ENCODE data around the gene FOXA1.
"Not testable (repeated sequence)": the region's sequence is repeated elsewhere in the genome, so short reads cannot be mapped to it uniquely, and the experiment has no call there.

Gene FOXA1

DNA sequence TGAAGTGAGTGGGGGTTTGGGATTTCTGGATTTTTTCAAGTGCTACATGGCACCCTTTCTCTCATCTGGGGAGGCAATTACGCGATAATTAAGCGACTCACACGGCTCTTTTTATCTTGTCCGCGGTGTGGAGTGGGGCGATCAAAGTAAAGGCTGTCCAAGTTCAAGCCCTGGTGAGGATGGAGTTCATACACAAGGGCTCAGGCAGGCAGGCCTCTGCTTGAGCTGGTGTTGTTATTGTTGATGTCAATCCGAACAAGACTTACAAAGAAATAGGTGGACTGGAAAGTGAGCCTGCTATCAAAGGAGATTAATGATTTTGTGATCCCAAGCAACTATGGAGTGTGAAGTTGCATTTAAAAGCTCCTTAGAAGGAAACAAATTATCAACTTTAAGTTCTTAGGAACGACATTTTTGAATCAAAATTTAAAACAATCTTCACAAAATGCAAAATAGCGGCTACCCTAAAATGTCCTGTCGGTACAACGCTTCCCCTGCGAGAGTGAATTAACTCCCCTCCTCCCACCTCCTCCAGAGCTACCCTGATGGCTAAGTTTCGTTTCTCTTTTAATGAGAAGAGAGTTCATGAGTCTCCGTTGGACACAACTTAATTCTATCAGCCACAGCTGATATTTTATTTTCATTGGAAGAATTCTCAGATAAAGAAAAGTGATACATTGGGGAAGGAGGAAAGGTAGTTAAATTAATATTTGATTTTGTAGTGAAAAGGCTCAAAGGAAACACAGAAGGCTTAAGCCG is 5.9 kb downstream of the FOXA1 start:
- no peak for FAIRE-seq

DNA sequence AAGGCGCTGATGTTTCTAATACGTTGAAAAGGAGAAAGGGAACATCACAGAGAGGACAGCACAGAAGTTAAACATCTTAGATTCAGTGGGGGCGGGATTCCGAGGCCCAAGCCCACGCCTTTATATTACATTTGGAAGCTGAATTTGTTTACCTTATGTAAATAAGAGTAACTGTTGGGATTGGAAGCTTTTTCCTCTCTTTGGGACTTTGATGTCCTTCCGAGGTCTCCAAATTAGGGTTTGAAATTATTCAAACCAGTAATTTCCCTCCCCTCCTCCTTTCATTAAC is 6.4 kb downstream of the FOXA1 start:
- no peak for FAIRE-seq

DNA sequence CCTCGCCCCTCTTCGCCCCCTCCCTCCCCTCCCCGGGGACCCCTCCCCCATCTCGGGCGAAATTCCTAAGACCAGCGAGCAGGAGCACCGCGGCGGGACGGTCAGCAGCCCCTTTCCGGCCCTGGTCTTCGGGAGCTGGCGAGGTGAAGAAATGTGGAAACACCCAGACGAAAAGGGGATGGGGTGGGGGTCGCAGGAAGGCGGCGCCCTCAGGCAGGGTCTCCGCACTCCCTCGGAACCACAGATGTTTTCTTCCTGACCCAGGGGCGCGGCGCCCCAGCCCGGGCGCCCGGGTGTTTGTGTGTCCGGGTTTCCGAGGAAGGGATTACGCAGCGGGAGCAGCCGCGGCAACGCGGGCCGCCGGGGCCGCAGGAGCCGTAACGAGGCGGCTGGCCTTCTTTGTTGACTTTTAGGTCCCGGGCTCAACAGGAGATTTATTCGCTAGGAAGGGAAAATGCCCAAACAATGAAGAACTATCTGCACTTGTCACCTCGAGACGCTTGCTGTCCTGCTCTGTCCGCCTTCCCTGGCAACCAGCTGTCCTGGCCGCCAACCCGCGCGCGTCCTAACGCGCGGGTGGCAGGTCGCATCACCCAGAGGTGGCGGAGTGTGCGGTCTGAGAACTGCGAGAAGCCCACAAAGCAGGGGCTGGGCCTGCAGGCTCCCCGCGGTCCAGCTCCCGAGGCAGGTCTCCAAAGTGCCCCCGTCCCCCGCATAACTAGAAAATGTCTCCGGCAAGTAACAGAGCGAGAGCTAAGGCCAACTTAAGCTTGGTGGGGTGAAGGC is 7.0 kb downstream of the FOXA1 start:
- FAIRE-seq: no peak

DNA sequence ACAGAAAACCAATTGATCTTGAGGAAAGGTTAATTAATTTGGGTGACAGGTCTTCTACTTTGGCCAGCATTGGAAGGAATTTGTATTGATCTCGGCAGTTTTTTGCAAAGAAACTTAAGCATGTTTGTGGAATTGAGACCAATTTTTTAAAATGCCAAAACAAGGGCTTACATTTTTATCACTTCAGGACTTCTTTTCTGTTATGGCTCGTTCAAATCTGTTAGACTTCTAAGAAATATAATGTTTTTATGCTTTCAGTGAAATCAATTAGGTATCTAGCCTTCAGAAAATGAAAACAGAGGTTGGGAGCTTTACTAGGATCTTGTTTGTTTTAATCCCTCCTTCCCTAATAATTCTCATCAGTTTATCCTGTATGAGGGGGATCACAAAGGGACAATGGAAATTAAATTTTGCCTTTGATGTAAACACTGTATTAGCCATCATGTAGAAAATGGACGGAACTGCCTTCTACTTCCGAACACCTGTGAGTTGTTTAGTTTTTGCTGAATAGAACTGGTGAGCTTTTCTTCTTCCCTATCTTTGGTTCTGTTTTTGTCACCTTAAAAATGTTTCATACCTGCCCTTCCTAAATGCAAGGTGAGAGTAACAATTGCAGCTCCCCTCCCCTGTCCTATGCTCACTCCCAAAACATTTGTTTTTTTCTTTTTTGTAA is 7.8 kb downstream of the FOXA1 start:
- FAIRE-seq: no peak

DNA sequence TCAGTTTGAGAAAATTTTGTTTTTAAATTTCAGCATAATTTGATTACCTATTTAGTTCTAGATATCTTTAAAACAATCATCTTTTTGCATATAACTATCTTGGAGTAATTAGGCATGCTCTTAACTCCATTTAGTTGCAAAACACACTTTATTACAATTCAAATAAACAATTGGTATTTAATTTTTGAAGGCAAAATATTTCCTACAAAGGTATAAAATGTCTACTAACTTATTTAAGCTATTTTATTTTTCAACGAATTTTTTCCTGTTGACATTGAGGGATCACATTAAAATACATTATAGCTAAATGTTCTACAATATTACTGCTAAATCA is 8.3 kb downstream of the FOXA1 start:
- FAIRE-seq: no peak

DNA sequence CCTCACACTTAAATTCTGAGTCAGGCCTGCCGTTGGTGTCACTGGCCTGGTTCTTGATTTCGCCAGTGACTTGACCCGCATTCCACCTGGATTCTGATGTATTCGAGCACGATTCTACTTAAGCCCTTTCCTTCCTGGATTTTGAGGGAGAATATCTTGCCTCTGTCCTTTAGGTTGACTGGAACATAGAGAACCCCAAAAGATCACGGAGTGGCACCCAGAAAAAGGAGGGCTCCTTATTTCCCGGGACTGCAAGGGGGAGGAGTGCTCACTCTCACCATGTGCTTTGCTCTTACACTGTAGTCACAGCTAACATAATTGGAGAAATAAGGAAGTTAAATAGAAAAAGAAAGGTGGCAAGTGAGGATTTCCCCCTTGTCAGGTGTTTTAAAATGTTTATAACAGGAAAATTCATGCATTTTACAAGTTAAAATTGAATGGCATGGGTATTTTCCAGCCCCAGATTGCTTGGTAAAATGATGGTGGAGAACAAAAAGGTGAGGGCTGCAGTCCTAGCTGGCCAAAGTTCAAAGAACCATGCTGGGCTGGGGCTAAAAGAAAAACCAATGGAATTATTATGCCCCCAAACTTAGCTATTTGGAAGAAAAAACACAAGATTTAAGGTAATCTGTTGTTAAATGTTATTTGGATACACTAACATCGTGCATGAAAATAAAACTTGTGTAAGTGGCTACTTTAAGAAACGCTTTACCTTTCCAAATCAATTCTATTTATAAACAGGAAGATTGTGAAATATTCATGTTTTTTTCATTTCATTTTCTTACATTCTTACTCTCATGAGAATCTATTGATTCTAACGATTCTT is 8.9 kb downstream of the FOXA1 start:
- peak; percentile 21 for FAIRE-seq

DNA sequence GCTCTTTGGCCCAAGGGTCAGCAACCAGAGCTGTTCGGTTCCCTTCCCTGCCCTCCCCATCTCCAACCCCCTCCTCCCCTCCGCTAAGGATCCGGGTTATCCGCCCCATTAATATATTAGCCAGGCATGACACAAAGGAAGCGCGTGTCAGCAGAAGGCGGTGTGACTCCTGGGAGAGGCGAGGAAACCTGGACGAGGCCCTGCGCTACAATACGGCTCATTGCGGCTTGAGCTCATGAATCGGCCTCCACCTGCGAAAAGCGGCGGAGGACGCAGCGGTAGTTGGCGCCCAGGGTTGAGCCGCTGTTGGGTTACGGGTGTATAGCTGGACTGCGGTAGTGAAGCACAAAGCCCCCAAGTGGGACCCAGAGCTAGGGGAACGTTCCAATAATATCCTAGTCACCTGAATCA is 9.9 kb downstream of the FOXA1 start:
- FAIRE-seq: no peak

DNA sequence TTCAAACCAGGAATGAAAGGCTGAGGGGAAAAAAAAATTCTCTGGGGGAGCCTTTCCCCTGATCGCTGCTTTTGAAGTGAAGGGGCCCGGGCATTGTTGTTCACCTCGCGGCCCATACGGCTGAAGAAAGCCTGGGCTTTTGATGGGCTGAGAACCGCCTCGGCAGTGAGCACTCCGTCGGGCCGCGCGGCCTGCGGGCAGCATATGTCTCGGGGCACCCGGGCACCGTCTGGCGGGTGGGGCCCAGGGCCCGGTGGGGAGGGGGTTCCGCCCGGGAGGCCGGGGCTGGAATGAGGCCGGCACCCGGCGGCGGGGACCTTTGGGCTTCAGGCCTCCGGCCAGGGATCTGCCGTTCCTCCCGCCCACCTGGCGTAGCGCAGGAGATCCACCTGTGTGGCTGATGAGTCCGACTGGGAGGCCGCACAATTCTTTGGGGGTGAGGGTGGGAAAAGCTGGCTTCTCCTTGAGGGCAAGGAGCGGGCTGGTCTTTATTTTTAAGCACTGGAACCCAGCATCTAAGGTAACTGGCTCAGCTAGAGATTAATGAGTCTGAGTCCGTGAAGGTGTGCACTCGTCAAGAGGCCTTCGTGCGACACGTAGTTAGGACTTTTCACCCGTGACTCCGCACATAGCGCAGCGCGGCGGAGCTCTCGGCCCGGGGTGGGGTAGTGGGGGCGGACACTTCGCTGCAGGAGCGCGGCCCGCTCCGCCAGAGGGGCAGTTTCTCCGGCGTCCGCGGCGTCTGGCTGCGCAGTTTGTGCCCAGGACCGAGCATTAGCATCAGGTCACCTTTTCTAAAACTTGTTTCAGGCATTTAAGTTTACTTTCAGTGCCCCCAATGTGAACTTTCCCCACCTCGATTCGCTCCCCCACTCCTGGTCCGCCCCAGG is 10.6 kb downstream of the FOXA1 start:
- FAIRE-seq: no peak

DNA sequence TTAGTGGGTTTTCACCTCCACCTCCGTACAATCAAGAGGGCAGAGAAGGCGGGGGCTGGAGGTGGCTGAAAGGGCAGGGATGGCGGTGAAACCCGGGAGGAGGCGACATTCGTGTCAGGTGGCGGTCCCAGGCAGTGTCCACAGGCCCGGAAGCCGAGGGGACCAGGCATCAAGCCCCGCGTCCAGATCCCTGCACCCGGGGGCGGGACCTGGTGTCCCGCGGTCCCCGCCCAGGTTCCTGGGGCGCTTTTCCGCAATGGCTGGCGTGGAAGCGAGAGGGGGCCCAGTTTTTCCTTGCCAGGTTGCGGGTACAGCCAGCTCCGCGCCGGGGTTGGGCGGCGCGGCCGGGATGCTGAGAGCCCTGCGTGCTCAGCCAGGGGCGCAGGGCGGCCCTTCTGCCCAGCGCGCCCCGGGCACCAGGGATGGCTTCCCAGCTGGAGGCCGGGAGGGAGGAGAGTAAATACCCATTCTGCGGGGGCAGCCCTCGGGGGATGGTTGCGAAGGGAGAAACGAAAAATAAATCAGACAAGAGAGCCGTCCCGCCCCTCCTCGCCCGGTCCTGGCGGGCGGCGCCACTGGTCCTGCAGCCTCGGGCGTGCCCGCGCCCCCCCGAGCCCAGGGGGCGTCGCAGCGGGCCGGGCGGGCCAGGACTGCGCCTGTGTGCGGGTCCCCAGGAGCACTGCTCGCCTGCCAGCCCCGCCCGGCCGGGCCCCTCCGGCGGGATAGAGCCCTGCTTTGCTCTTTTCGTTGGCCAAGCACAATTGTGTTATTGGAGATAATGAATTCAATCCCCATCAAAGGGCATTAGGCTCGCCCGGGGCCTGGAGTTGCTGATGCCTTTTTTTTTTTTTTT is 11.5 kb downstream of the FOXA1 start:
- no peak for FAIRE-seq

DNA sequence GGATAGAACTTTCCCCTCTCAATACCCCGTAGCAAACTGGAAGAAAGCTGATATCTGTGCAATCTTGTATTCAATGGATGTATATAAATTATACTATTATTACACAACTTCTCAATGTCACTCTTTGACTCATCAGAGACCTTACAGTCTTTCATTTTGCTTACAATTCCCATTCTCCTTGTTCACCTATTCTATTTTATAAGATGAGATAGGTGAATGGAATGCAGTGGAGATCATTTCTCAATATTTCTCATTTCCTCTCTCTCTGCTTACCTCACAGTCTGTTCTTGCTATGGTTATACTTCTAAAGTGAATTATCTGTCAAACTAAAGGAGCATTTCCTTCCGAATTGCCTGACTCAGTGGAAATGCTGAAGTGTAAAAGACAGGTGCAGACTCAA is 14.9 kb downstream of the FOXA1 start:
- no peak for FAIRE-seq

DNA sequence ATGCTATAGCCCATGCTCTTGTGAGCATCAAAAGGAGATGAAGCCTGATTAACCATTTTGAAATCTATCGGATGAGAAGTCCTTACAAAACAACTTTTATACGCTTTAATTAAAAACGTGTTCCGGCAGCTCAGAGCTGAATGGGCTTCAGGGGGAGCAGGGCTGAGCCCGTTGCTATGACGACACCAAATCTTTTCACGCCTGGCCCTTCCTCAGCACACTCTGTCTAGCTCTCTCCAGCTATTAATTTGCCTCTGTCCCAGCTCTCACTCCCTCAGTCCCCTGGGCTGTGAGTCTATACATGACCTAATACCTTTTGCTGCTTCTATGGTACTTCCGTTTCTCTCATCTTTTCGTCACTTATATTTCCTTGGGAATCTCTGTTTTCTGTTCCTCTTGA is 15.8 kb downstream of the FOXA1 start:
- FAIRE-seq: no peak

DNA sequence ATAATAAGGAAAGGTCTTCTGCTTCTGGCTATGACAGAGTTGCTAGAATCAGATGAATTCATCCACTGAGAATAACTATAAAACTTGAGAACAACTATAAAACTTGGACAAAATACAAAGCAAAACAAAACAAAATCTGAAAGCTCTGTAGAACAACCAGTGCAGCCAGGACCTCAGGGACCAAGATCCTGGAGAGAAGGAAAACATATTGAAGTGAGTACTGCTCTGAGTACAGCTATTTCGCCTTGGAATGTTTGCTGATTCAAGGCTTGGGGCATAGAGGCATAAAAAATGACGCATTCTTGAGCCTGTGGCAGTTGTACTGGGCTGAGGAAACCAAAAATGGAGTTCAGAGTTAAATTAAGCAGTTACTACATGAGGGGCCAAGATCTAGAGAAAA is 21.7 kb downstream of the FOXA1 start:
- FAIRE-seq: no peak

DNA sequence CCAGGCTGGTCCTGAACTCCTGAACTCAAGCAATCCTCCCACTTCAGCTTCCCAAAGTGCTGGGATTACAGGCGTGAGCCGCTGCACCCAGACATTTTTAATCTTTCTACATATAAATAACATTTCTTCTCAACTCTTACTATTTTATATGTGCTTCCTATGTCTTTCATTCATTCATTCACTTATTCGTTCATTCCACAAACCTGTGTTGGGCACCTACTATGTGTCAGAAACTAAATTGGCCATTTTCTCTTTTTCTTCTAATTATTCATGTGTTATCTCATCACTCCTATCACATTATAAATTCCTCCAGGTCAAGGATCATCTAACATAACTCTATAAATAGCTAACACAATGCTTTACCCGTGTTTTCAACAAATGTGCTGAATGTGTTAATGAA is 23.7 kb downstream of the FOXA1 start:
- FAIRE-seq: no peak

DNA sequence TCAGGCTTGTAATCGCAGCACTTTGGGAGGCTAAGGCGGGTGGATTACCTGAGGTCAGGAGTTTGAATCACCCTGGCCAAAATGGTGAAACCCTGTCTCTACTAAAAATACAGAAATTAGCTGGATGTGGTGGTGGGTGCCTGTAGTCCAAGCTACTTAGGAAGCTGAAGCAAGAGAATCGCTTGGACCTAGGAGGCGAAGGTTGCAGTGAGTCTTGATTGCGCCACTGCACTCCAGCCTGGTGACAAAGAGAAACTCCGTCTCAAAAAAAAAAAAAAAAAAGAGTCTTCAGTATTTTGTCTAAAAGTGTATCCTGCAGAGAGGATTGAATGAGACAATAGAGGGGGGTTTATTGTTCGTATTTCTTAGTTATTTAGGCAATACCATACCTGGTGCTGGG is 25.3 kb downstream of the FOXA1 start:
- no peak for FAIRE-seq

DNA sequence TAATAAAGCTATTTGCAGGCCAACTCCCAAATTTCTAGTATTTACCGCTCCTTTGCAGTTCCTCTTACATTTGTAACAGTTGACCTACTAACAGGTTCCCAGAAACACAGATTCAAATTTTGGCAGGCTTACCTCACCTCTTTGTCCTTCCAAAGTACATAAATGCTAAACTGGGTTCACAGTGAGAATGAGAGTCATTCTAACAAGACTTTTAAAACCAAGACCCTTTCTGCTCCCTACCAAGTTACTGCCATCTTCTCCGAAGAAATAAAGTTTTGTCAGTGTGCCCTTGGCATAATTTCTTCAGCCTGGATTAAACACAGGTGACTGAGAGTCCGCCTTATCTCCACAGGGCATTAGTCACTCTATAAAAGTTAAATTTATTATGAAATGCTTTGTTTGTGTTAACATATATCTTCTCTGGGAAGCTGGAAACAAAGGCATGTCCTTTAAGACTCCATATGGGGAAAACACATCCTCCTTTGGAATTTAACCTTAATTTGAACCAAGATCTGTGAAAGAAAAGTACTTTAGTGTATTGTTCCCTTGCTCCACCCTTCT is 28.2 kb downstream of the FOXA1 start:
- FAIRE-seq: no peak

DNA sequence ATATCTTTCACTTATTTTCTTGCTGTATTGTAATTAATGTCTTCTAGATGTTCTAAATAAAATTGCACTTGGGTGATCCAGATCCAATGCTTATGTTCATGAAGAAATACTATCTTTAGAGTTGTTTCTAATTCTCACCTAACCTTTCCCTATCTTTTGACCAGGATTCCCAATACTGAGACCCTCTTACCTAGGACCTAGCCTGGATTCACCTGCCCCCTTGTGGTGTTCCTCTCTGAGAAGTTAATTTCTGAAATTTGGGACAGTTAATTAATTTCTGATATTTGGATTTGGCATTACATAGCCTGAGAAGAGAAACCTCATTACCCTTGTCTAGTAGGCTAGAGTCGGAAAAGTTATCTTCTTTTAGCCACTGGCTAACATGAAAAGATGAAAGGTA is 29.5 kb downstream of the FOXA1 start:
- FAIRE-seq: no peak

DNA sequence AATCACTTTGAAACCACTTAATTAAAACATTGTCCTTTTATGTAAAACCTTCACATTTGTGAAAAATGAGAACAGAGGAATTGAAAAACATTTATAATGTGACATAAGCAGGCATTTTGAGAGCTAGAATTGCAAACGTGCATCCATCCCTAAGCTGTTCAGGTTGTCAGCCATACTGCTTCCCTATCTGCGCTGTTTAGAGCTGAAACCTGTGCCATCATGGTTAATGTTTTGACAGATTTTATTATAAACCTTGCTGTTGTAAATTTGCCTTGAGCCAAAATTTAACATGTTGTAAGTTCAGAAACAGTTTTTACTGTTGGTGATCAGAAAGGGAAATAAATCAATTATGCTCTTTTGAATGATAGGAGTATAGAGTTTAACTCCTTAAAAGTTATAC is 31.9 kb downstream of the FOXA1 start:
- peak; percentile 43 for FAIRE-seq

DNA sequence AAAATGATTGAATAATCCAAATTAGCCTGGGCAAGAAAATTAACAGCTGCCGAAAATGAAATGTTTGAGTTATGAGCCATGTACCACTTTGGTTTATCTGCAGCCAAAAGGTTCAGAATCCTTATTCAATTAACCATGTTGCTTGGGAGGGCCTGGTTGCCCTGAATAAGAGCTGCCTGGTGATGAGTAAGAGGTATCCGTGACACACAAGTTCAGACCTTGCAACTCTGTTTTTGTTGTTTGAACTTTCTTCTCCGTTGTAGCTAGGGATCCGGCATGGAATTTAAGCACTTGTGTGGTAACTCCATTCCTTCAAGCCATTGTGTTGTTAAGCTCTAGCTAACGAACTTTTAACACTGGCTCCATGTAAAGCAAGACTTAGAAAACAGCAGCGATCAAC is 35.7 kb downstream of the FOXA1 start:
- no peak for FAIRE-seq

DNA sequence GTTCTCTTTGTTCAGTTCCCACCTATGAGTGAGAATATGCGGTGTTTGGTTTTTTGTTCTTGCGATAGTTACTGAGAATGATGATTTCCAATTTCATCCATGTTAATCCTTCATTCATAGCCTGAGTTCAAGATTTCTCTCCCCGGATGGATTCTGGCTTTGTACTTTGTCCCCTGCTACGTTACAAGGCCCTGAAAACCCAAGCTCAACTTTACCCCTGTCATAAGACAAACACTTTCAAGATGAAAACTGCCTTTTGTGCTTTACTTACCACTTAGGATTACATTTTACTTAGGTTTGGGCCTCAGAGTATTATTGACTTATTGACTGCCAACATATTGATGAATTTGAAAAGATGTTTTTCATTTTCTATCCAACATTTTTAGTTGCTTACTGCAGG is 36.3 kb downstream of the FOXA1 start:
- no peak for FAIRE-seq

DNA sequence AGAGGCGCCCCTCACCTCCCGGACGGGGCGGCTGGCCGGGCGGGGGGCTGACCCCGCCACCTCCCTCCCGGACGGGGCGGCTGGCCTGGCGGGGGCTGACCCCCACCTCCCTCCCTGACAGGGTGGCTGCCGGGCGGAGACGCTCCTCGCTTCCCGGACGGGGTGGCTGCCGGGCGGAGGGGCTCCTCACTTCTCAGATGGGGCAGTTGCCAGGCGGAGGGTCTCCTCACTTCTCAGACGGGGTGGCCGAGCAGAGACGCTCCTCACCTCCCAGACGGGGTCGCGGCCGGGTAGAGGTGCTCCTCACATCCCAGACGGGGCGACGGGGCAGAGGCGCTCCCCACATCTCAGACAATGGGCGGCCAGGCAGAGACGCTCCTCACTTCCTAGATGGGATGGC is 39.5 kb downstream of the FOXA1 start:
- not testable (repeated sequence) for FAIRE-seq

Data from colon (tissue), 2 donors.